Eye (tissue), 1 donor: Measurements from ENCODE around the gene RBCK1.

Experiments
- DNase-seq: peaks from one replicate; pipeline ENCODE4 v3.0.0-alpha.2; 2015

RBCK1 gene

GRCh38 chr20:400128-400453, 8.0 kb upstream of the RBCK1 start:
- no peak for DNase-seq

- no peak for DNase-seq
Observed at GRCh38 chr20:400454-401275, 7.4 kb upstream of the RBCK1 start.

GRCh38 chr20:401682-402495, 6.2 kb upstream of the RBCK1 start:
- DNase-seq = no peak

- no peak for DNase-seq
Observed at GRCh38 chr20:402496-402885, 5.6 kb upstream of the RBCK1 start.

GRCh38 chr20:402898-403581, 5.1 kb upstream of the RBCK1 start:
- DNase-seq = no peak

- no peak for DNase-seq
Observed at GRCh38 chr20:403582-403957, 4.5 kb upstream of the RBCK1 start.

GRCh38 chr20:404088-404487, 4.0 kb upstream of the RBCK1 start:
- DNase-seq = no peak

- DNase-seq = no peak
Observed at GRCh38 chr20:406200-407132, 1.6 kb upstream of the RBCK1 start.

- DNase-seq = peak; percentile 90
Observed at GRCh38 chr20:407133-407952, 756 bp upstream of the RBCK1 start.

- DNase-seq = no peak
Observed at GRCh38 chr20:408843-409696, 971 bp downstream of the RBCK1 start.

- no peak for DNase-seq
Observed at GRCh38 chr20:409697-410559, 1.8 kb downstream of the RBCK1 start.

GRCh38 chr20:412081-412480, 4.0 kb downstream of the RBCK1 start:
- DNase-seq = no peak

GRCh38 chr20:414161-414560, 6.1 kb downstream of the RBCK1 start:
- no peak for DNase-seq

- DNase-seq = no peak
Observed at GRCh38 chr20:415820-416322, 7.8 kb downstream of the RBCK1 start.

- no peak for DNase-seq
Observed at GRCh38 chr20:416950-417800, 9.1 kb downstream of the RBCK1 start.

- no peak for DNase-seq
Observed at GRCh38 chr20:417801-418342, 9.8 kb downstream of the RBCK1 start.

GRCh38 chr20:418858-419365, 10.8 kb downstream of the RBCK1 start:
- DNase-seq = no peak
